Measurements from ENCODE around the gene BTAF1.

Gene BTAF1

GRCh38 chr10:92079003-92079402 lies 155.4 kb downstream of the BTAF1 start:
- Mint-ChIP-seq H3K4me3 (no peak overlapping the region), H3K27ac (no peak overlapping the region), H3K27me3 (no peaks in the 10 kb centered on the region), H3K9me3 (ENCODE audit: low read depth) (no peaks in the 10 kb centered on the region), H3K36me3 (peaks cover 11% of the 10 kb centered on the region), H3K4me1 (ENCODE audit: low read depth) (no peaks in the 10 kb centered on the region)

Measured in activated naive CD8-positive, alpha-beta T cell (primary cell).